ENCODE data around the gene FGF1.

Gene FGF1

DNA sequence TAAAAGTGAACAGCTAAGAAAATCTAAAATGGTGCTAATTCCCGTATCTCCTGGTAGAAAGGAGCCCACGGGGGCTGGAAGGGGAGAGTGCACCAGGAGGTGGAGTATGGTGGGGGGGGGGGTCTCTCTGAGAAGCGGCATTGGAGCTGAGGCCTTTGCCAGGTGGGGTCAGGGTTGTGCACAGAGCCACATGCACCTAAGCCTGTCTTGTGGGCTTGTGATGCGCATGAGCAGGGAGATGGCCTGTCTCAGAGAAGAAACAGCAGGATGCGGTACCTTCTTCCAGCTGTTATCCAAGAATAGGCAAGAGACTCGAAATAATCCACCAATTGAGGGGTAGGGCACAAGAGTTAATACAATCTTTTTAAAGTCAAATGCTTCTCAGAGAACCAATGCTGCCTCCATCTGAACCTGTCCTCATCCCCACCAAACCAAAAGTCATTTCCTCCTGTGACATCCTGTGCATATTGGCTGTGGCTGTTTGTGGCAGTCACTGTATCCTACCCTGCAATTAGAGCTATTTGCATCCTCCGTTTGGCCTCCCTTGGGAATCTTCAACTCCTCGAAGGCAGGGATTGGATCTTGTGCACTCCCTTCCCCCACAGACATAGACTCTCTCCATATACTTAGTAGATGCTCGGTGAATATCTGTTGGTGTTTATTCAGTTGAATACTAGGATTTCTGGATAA, 45.4 kb downstream of the FGF1 start:
- no peak for DNase-seq

GRCh38 chr5:142639455-142639854, 46.4 kb downstream of the FGF1 start:
- DNase-seq = no peak

- no peak for DNase-seq
These were observed 48.0 kb downstream of the FGF1 start for GRCh38 chr5:142637871-142638270.

GRCh38 chr5:142636698-142637324, 49.1 kb downstream of the FGF1 start:
- no peak for DNase-seq

DNA sequence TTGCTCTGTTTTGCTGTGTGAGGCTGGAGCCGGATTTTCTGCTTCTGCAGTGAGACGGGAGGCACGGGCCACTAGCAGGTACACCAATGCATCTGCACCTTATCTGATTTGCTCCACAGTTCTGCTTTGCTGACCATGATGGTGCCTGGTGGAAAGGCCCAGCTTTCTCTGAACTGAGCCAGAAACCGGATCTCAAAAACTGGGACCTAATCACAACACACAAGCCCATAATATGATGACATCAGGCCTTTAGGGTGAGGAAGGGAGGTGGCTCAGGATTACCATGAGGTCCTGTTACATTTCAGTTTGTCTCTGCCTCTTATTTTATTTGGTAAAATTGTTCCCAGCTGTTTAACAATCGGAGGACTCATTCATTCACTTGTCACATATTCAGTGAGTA, 49.8 kb downstream of the FGF1 start:
- no peak for DNase-seq

GRCh38 chr5:142634216-142635011, 51.5 kb downstream of the FGF1 start:
- no peak for DNase-seq

GRCh38 chr5:142630927-142631539, 54.9 kb downstream of the FGF1 start:
- no peak for DNase-seq

GRCh38 chr5:142627383-142628217, 58.3 kb downstream of the FGF1 start:
- DNase-seq = no peak

DNA sequence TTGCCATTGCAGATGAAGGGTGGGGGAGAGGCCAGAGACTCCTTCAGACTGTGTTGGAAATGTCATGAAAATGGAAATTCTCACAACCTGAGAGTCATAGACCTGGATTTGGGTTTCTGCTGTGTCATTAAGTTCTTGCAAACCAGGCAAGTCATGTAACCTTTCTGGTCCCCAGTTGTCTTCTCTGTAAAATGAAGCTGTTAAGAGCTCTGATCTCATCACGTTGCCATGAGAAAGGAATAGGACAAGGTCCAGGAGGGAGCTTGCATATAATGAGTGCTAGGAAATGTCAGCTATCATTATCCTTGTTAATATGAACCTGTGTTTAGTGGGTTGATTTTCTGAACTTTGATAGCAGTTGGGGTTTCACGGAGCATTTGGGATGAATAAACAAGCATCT, 59.1 kb downstream of the FGF1 start:
- DNase-seq = no peak

- no peak for DNase-seq
These were observed 59.8 kb downstream of the FGF1 start for GRCh38 chr5:142626099-142626498.

DNA sequence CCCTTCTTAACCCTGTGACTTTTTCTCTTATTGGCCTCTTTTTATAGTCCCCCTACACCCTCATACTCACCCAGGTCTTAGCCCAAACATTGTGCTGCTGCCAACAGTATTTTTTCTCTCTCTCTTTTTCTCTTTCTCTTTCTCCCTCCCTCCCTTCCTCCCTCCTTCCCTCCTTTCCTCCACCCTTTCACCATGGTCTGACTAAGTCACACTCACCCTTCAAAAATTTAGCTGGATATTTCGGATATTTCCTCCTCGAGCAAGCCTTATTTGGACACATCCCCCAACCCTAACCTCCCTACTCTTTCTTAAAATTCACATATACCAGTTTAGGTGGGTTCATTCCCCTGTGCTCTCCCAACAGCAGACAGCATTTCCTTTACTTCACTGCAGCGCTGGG, 64.7 kb downstream of the FGF1 start:
- DNase-seq = no peak

DNA sequence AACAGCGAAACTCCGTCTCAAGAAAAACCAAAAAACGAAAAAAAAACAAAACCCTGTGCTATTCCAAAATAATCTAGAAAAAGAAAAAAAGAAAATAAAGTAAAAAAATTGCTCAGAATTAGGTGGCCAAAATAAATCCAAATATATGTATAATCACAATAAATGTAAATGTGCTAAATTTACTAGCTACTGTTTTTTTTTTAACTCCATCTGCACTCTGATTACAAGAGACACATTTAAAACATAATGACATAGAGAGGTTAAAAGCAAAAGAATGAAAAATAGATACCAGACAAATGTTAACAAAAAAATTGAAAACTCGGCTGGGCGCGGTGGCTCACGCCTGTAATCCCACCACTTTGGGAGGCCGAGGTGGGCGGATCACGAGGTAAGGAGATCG, 66.1 kb downstream of the FGF1 start:
- DNase-seq = no peak

DNA sequence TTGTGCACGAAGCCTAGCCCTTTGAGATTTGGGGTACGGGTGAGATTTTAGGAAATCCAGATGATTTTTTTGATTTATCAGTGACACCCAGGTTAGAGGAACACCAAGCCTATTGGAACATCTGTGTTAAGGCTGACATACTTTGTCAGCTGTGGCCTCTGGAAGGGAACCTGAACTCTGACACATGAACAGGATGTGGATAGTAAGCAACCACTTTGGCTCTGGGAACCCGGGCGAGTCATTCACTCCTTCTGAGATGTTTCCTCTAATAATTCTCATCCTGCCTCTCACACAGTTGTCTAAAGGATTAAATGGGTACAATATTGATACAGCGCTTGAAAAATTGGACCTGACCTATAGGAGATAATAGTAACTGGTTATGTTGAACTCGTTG, 67.8 kb downstream of the FGF1 start:
- no peak for DNase-seq

DNA sequence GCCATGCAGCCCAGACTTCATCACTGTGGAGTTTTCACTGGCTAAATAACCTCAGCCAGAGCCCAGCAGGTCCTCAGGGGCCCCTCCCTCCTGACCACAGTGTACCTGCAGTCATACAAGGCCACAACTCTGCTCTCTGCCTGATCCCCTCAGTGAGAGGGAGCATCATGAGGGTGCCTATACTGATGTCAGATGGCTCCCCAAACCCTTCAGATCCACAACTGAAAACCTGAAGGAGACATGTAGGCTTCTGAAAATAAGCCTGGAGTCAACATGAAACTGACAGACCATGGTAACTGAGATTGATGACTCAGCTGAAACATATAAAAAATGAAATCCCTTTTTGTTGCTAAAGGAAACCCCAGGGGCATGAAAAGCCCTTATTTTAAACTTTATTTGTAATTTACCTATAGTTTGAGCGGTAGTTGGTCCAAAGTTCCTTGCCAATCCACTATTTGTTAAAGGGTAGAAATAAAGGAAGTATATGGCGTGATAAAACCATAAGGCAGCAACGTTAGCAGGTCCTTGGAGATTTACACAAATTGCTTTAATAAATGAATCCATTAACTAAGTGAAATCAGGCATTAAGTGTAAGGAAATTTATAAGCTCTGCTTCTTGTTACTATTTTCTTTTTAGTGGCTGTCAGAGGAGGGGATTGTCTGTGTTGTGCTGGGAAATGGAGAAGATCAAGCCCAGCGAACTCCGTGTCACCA, 68.3 kb downstream of the FGF1 start:
- DNase-seq = no peak

DNA sequence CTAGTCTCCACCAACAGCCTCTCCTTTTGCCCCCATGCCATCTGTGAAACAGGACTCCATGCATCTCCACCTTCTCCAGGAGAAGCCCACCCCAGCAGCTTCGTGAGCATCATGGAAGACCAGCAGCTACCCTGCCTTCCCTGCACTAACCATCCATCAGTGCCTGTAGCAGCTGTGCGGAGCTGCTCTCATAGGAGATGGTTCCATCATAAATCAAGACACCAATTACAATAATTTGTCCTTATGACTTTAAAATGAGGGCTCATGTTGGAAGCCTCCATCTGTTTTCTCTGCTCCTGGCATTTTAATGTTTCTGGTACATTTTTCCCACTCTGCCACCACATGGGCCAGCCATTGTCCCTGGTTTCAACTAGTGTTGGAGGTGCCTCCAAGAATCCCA, 69.9 kb downstream of the FGF1 start:
- DNase-seq = no peak

- DNase-seq = no peak
These were observed 71.8 kb downstream of the FGF1 start for GRCh38 chr5:142614054-142614453.

DNA sequence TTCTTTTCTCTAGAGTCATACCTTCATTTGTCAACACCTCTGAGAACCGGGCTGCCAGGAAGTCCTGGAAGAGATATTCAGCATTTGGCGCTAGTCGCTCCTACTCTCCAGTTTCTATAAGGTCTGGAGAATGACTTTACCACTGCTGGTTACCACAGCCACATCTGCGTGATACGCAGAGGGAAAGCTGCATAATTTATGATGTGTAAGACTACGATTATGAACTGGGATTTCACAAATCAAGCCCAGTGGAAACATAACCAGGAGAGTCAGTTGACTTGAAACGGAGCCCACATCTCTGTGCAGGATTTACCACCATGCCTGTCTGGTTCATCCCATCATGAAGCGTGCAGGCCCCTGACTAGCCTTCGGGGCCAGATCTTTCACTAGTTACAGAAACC, 72.6 kb downstream of the FGF1 start:
- DNase-seq = no peak

DNA sequence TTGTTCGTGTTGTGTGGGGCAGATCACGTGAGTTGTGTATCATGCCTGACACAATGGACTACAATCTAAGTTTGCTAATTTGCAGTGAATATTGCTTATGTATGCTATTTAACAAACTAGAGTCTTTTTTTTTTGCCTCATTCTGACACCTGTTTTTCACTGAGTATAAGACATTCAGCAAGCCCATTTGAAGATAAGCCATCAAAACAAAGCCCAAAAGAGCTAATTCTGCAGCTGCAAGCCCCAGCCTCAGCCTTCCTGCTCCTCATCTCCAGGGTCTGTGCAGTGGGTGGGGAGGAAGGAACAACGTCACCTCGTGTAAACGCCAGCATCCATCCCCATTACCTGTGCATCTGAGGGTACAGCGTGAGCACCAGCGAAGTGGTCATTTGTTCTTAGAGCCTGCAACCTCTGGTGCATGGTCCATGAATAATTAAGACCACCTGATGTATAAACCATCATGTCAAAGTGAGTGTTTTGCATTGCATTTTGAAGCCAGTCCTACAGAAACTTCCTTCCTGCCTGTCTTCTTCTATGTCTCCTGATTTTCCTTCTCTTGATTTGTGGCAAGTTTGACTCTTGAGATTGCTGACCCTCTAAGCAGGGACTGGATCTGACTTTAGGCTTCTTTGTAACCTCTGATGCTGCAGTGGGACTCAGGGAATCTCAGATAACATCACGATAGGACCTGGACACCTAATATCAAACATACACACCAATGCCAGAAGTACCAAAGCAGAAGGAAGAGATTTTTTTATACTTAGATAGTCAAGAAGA, 73.2 kb downstream of the FGF1 start:
- DNase-seq = no peak

DNA sequence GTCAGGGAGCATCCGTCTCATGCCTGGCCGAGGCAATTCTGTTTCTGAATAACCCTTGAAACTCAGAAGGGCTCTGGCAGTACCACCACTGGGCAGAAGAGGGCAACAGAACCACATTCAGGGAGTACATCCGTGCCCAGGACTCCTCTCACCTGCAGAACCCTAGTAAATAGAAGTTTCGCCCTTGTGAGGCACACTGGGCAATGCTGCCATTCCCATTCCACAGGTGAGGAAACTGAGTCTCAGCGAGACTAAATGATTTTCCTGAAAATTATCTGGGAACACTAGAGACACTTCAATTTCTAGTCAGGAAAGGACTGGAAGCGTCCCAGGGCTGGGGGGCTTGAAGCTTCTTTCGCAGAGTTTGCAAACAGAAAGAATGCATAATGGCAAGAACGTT, 74.7 kb downstream of the FGF1 start:
- peak in 1 of 2 experiments; percentile 4 for DNase-seq

DNA sequence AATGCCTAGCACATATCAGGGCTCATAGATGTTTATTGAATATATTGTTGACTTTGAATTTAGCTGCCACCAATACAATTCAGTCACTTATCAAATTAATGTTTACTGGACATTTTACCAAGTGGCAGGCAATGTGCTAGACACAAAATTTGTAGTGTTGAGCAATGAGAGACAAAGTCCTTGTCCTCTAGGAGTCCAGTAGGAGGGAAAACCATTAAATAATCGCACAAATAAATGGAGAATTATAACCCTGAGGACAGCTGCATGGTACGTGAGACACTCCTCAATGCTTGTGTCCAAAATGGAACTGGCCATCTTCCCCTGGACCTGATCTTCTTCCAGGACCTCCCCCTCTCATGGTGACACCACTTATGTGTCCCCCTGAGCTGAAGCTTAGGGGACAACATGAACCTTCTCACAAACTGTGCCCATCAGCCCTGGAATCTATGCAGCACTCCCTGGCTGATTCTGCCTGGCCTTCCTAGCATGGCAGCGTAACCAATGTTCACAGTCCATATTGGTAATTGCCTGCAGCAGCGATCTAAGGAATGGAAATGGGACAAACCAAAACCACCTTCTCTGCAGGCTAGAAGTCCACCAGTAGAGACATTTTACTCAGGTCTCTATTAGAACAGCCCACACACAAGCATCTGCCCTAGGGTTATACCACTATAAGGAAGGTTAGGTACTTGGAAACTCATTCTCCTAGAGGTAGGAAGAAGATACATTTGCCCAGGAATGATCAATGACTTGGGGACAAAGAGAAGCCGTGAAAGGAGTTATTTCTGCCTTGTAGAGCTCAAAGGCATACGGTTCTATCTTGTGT, 75.5 kb downstream of the FGF1 start:
- DNase-seq = no peak
